Activated CD4-positive, alpha-beta T cell treated with anti-CD3 and anti-CD28 coated beads, Interleukin-2, amount 50 U/mL, for 48 hours (primary cell): ENCODE data around the gene KHDC3L.

Experiments
- DNase-seq, 2 experiments: peaks; one replicate each; pipeline ENCODE4 v3.0.0-alpha.2; 2020

The KHDC3L gene

DNA sequence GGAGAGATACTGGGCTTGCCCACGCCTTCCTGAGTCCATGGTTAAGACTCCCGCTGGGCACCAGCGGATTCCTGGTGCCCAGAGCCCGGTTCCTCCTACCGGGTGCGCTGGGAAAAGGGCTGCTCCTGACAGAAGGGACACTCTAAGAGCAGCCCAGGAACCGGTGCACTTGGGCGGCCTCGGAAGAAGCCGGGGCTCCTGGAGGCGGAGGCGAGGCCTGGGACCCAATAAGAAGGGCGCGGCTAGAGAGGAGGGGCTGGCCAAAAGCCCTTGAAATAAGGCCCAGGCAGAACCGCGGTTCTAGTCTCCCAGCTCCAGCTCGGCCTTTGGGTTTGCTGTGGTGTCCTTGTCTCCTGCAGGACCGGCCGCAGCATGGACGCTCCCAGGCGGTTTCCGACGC, at the start of gene KHDC3L:
TSS of gene KHDC3L (plus strand) at position 301 of the 400 bp plus-strand sequence. CDS start at position 373, 72 bp downstream.
- no peak for DNase-seq

DNA sequence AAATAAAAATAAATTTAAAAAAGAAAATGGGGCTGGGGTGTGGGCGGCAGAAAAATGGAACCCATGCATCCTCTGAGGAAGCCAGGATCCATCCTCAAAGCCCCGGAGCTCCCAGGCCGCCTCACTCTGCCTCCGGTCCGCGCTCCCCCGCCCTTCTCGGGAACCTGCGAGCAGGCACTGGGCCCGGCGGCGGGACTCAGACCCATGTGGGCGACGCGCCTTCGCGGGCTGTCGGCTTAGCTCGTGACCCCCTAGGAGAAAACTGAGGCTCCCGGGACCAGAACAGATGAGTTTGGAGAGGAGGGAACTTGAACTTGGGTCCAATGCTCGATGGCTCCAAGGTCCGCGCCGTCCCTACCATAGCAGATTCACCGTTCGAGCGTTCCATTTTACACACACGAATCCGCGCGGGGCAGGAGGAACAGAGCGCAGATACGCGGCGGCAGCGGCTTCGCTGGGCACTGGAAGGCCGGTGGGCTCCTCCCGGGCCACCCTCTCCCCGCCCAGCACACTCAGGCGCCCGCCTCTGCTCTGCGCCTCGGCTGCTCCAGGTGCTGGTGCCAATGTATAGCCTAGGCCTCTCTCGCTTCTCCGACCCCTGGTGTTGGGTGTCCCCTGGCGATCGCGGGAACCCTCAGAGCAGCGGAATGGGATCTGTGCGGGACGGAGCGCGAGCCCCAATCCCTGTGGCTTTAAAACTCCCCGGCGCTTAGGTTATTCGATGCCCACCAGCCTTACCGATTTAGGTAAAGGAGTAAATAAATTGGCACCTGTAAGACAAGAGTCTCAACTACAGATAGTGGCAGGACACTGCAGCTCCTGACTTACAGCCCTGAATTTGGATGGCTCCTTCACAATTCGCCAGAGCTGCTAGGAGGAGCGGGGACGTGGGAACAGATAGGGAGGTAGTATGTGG, 47.6 kb upstream of the KHDC3L start:
- no peak for DNase-seq

DNA sequence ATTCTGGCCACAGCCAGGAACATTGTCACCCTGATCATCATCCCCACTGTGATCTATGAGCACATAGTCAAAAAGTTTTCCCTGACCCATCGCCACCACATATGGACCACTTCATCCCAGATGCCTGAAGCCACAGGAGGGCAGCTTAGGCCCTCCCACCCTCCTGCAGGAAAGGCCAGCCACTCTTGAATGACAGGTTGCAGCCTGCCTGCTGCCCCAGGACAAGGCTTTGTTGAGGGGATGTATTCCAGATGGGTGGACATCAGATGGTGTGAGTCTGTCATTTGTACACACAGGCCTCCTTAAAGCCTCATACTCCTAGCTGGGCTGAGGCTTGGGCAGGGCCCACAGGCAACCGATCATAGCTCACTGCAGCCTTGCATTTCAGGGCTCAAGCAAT, 39.1 kb upstream of the KHDC3L start:
- no peak for DNase-seq

- no peak for DNase-seq
Observed at GRCh38 chr6:73325656-73326055, 36.8 kb upstream of the KHDC3L start.

GRCh38 chr6:73328790-73329189, 33.7 kb upstream of the KHDC3L start:
- no peak for DNase-seq

- DNase-seq = no peak
Observed at GRCh38 chr6:73329201-73329600, 33.3 kb upstream of the KHDC3L start.

GRCh38 chr6:73339340-73339739, 23.1 kb upstream of the KHDC3L start:
- DNase-seq = no peak

DNA sequence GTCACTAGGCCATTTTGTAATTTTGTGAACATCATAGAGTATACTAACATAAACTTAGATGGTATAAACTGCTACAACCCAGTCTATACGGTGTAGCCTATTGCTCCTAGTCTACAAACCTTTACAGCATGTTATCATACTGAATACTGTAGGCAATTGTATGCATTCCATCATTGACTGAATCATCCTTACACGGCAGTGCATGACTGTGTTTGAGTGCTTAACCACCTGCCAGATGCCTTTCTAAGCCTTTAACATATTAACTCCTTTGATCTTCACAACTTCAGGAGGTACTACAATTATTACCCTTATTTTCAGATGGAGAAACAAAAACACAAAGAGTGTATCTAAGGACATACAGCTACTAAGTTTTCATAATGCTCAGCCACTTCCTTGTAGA, 22.4 kb upstream of the KHDC3L start:
- no peak for DNase-seq

DNA sequence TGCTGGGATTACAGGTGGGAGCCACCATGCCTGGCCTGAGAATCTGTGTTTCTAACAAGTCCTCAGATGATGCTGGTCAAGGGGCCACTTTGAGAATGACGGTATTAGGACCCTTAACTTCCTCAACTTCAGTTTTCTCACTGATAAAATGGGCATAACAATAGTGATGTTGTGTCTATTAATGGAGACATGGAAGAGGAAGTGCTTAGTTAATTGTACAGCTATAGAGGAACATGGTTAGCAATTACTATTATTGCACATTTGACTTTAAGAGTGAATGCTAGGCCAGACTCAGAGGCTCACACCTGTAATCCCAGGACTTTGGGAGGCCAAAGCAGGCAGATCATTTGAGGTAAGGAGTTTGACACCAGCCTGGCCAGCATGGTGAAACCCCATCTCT, 21.1 kb upstream of the KHDC3L start:
- DNase-seq = no peak

GRCh38 chr6:73342174-73342573, 20.3 kb upstream of the KHDC3L start:
- DNase-seq = no peak

DNA sequence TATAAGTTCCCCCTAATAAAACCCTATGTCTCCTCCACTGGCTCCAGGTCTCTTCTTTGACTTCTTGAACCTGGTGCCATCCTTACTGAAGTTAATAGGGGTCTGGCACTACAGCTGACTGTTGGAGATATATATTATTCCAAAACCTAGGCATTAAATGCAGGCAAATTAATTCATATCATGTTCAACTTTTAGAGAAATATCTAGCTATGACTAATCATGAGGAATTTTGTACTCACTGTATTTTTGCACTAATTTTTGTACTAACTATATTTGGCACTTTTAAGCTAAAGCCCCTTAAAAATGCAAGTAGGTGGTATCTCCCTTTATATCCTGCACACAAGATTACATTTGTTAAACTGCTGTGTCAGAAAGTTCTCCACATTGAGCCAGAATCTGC, 19.3 kb upstream of the KHDC3L start:
- DNase-seq = no peak

GRCh38 chr6:73348550-73349204, 13.8 kb upstream of the KHDC3L start:
- no peak for DNase-seq

DNA sequence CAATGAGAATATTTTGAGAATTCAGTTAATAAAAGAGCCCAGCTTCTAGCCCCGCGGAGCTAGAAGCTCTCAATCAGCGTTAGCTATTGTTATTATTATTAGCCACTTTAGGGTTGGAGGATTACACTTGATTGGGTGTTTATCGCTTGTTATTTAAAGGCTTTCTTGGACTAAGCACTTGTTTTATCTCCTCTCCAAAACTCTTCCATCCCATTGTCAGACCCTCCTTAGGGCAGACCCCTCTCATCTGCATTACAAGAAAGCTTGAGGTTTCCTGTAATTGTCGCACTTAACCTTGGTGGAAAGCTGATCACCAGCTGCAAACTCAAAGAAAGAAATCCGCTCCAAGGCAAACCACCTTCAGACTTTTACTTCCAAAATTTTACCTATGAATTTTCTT, 13.1 kb upstream of the KHDC3L start:
- DNase-seq = no peak

- DNase-seq = no peak
Observed at GRCh38 chr6:73353636-73354593, 8.5 kb upstream of the KHDC3L start, which contains the start of gene DPPA5. DPPA5 (minus strand) TSS chr6:73354276; CDS start chr6:73354225, 51 bp downstream.

- no peak for DNase-seq
Observed at GRCh38 chr6:73362869-73363536, 545 bp downstream of the KHDC3L start.

DNA sequence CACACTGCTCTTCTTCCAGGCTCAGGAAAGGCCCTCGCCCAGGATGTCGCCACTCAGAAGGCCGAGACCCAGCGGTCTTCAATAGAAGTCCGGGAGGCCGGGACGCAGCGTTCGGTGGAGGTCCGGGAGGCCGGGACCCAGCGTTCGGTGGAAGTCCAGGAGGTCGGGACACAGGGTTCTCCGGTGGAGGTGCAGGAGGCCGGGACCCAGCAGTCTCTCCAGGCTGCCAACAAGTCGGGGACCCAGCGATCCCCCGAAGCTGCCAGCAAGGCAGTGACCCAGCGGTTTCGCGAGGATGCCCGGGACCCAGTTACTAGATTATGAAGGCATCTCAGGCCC, 1.0 kb downstream of the KHDC3L start:
- no peak for DNase-seq

DNA sequence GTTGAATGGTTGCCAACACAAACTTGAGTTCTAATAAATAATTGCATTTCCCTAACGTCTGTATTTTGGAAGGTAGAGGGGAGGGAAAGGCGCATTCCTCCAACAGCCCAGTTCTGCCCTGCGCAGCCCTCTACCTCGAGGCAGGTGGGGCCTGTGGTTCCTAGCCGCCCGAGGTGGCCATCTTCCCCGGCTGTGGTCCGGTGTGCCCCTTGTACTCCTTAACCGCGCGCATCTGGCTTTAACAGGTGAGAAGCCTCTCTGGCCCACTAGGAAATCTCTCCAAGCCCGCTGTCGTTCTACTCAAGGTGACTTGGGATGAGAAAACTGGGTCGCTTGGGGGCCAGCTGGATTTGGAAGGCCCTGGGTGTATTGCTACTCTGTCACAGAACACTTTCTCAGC, 1.7 kb downstream of the KHDC3L start:
- no peak for DNase-seq

GRCh38 chr6:73364549-73364948, 2.1 kb downstream of the KHDC3L start:
- no peak for DNase-seq

- DNase-seq = no peak
Observed at GRCh38 chr6:73367761-73368355, 5.4 kb downstream of the KHDC3L start.

DNA sequence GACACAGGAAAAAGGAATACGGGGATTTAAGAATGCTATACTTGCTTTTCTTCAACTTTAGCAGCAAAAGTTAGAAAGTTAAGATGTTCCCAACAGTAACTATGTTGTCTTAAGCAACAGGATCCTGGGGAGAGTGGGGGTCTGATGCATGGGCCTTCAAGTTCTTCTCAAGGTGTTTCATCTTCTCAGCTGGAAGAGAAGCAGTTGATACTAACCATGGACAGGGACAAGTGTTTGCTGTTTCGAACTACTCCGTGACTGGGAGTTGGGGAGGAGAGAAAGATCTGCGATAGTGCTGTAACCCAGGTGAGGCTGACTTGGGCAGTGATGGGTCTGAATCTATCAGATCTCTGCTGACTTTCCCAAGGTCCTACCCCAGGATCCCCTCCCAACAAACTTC, 6.2 kb downstream of the KHDC3L start:
- no peak for DNase-seq

DNA sequence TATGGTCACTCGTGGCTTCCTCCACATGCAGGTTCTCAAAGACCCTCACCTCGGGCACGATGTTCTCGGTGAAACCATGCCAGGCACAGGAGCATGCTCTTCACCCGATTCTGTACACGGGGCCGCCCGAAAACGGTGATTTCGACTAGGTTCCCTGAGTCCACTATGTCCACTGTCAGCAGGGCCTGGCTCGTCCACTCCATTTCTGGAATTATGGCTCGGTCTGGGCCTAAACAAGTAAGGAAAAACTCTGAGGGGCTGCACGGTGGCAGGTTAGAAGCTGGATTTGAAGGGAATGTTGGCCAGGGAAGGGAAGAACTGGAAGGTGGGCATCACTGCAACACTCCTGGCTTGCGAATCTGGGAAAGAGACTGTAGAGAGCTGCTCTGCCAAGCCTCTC, 6.7 kb downstream of the KHDC3L start:
- no peak for DNase-seq

GRCh38 chr6:73369563-73369962, 7.1 kb downstream of the KHDC3L start, which contains the start of gene OOEP:
OOEP (minus strand) TSS chr6:73369897; CDS start chr6:73369792, 105 bp downstream.
- DNase-seq = no peak
